GM12892 (cell line): ENCODE data around the gene SLC4A4. TPM values are rescaled to one million over a fixed set of nuclear protein-coding genes. Genes with fewer than 3 reads are reported as not detected.

ENCODE experiments used
- DNase-seq: peaks from one replicate; pipeline ENCODE4 v3.0.0; 2011; ENCODE audit not compliant: insufficient read length
- FAIRE-seq: peaks from 2 replicates; lab custom pipeline; 2011; peaks lifted over from hg19 to GRCh38; lab: Jason Lieb, UNC
- POLR2A ChIP-seq: IDR thresholded peaks from 2 replicates; pipeline ENCODE4 v1.6.1; 2011; ENCODE audit warnings: low read depth, low read length, control low read depth
- POLR2AphosphoS5 ChIP-seq: IDR thresholded peaks from 2 replicates; pipeline ENCODE4 v1.6.1; 2011; ENCODE audit warnings: low read depth, low read length, control low read depth
- TAF1 ChIP-seq: IDR thresholded peaks from 2 replicates; pipeline ENCODE4 v1.6.1; 2011; ENCODE audit warnings: low read depth, mild to moderate bottlenecking, control low read depth, low read length, borderline replicate concordance
- polyA plus RNA-seq: library from polyadenylated mRNA; unstranded; fragments of >200 nt; gene quantifications from one replicate; pipeline ENCODE4 v1.2.1, GENCODE V29; 2012; ENCODE audit warnings: missing spikeins, inconsistent platforms; ENCODE audit not compliant: missing spikeins

Gene SLC4A4
- 0.06 TPM for polyA plus RNA-seq

DNA sequence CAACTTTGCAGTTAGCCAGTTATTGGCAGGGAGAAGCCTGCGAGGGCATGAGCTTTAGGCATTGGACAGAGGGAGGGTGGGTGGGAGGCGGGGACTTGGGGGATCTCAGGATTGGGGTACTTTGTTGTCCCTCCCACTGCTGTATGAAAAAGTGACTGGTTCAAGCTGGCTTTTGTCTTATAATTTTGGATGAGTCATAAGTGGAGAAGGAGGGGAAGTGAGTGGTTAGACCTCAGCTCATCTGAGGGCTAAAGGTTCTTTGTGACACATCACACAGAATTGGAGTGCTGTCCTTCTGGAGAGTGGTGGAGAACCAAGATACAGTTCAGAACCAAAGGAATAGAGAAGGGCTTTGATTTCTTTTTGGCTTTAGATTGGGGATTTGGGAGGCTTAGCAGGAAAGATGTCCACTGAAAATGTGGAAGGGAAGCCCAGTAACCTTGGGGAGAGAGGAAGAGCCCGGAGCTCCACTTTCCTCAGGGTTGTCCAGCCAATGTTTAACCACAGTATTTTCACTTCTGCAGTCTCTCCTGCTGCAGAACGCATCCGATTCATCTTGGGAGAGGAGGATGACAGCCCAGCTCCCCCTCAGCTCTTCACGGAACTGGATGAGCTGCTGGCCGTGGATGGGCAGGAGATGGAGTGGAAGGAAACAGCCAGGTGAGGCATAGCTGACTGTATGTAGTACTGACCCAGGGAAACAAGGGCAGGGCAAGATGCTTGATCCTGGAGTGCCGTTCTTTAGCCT is at the start of gene SLC4A4:
Gene SLC4A4, plus strand, starts transcription at position 175 of the 748 bp plus-strand sequence.
- FAIRE-seq, result peak; percentile 66
- TF ChIP-seq POLR2AphosphoS5 (no peak), POLR2A (no peak), TAF1 (no peak)
- peak; percentile 21 for DNase-seq

GRCh38 chr4:71290074-71290473 is 48.7 kb upstream of the SLC4A4 start:
- no peak for FAIRE-seq
- TF ChIP-seq POLR2A (no peak), TAF1 (no peak), POLR2AphosphoS5 (no peak)
- DNase-seq, result no peak

DNA sequence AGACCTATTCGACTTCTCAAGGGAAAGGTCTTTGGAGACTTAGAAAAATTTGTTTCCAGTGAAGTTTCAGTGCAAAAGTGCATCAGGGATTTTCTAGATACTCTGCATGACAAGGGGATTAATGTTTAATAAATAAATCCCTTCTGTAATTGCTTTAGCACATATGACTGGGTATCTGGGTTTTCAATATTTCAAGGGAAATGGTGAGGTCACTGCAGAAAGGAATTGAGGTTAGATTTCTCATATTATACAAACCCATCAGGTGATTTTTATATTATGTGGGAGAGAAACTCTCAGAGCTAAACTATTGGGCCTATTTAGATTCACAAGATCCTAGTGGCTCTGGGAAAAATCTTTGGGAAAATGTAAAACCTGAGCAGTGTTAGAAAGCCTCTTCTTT is 48.3 kb upstream of the SLC4A4 start:
- no peak for FAIRE-seq
- DNase-seq, result no peak
- TF ChIP-seq TAF1 (no peak), POLR2AphosphoS5 (no peak)

GRCh38 chr4:71292228-71292627 is 46.6 kb upstream of the SLC4A4 start:
- no peak for DNase-seq
- no peak for TF ChIP-seq POLR2AphosphoS5
- no peak for TF ChIP-seq POLR2A
- TF ChIP-seq TAF1, result no peak
- no peak for FAIRE-seq

GRCh38 chr4:71293705-71294104 is 45.1 kb upstream of the SLC4A4 start:
- TF ChIP-seq POLR2A, result no peak
- no peak for TF ChIP-seq TAF1
- no peak for FAIRE-seq
- no peak for DNase-seq

DNA sequence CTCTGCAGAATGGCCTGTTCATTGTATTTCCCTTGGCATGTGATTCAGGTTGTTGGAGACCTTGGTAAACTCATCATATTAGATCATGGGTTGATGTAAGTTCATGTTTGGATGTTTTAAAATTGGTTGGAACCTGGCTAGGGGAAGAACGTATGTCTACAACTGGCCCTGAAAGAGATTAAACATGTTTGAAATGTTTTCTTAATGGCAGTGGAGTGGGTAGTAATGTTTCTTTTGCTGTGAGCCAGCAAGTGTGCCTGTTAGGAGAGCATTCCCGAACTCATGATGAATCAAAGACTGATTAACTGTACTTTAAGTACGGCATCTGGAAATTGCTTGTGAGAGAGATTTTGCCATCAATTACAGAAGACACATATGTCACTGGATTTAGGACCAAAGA is 44.5 kb upstream of the SLC4A4 start:
- no peak for DNase-seq
- FAIRE-seq, result no peak
- TF ChIP-seq TAF1 (no peak), POLR2AphosphoS5 (no peak), POLR2A (no peak)

GRCh38 chr4:71296945-71297344 is 41.9 kb upstream of the SLC4A4 start:
- TF ChIP-seq TAF1 (no peak), POLR2AphosphoS5 (no peak), POLR2A (no peak)
- FAIRE-seq (no peak), DNase-seq (no peak)

DNA sequence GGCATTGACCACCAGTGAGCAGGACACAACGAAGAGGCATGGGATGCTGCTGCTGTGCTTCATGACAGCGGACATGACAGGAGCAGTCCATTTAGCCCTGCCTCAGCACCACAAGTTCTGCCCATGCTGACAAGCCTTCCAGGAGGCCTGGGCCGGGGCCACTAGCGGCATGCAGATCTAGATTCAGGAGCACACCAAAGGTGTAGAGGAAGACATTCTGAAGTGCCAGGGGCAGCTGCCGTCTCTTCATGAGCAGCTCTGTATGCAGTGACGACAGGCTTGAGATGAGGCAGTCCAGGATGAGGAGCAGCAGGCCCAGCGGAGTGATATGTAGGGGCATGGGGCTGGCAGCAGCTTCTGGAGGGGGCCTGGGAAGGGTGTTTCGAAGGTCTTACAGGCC is 38.5 kb upstream of the SLC4A4 start:
- DNase-seq, result no peak
- no peak for FAIRE-seq
- TF ChIP-seq TAF1 (no peak), POLR2AphosphoS5 (no peak), POLR2A (no peak)

DNA sequence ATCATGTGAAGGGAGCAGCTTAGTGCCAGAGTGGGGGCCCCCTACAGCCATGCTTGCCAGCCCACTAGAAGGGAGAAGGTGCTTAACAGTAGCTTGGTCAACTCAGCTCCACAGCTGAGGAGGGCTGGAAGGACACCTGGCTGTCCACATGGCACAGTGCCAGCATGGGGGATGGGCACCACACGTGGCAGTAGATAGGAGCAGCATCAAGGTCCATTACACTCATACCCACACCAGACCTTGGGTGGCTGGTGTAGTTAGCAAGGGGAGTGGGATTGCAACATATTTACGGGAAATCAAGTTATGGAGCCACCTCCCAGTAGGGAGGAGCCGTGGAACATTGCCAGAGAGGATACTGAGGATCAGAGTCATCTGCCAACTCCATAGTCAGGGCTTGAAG is 37.9 kb upstream of the SLC4A4 start:
- FAIRE-seq (no peak), DNase-seq (no peak)
- TF ChIP-seq POLR2AphosphoS5 (no peak), POLR2A (no peak), TAF1 (no peak)

- TF ChIP-seq POLR2AphosphoS5 (no peak), POLR2A (no peak), TAF1 (no peak)
- DNase-seq (no peak), FAIRE-seq (no peak)
Measured at GRCh38 chr4:71303287-71303686, 35.5 kb upstream of the SLC4A4 start.

DNA sequence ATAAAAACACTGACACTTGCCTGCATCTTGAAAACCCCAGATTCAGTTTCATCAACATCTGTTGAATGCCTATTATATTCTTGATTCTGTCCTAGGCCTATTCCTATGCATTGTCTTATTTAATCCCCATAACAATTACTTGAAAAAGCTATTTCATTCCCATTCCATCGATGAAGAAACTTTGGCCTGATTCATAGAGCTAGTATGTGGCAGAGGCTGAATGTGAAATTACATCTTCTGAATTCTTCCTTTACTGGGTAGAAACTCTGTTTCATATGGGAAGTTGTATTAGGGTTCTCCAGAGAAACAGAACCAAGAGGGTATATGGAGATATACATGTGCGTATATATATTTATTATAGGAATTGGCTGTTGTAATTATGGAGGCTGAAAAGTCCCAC is 35.0 kb upstream of the SLC4A4 start:
- no peak for TF ChIP-seq POLR2A
- TF ChIP-seq TAF1, result no peak
- DNase-seq, result no peak
- no peak for FAIRE-seq

GRCh38 chr4:71304289-71304850 is 34.5 kb upstream of the SLC4A4 start:
- DNase-seq, result no peak
- TF ChIP-seq POLR2A (no peak), POLR2AphosphoS5 (no peak), TAF1 (no peak)
- no peak for FAIRE-seq

GRCh38 chr4:71307729-71308128 is 31.1 kb upstream of the SLC4A4 start:
- TF ChIP-seq TAF1, result no peak
- no peak for TF ChIP-seq POLR2AphosphoS5
- TF ChIP-seq POLR2A, result no peak
- no peak for DNase-seq
- FAIRE-seq, result no peak
